ENCODE data around the gene MBNL3. TPM values are rescaled to one million over a fixed set of nuclear protein-coding genes. Genes with fewer than 3 reads are reported as not detected.

The MBNL3 gene
- total RNA-seq, 1 experiment from 2014 or later, result 2.6 TPM

DNA sequence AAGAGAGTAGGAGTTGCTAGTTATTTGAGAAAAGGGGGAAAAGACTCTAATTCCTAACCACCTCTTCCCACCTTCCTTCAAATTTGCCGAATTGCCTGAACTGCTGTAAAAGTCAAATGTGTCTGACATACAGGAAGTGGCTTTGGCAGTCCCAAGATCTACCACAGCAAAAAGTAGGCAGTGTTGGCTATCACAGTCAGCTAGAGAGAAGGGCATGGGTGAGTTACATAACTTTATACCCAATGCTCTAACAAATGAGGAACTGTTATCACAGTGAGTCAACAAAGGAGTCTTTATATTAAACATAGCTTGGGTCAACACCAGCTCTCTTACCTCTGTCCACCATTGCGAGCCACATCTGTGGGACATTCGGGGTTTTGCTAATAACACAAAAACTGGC is 2.4 kb upstream of the MBNL3 start:
- no peak for DNase-seq
- no peak overlapping the region for H4K91ac ChIP-seq (ENCODE audit: insufficient read length, low read depth, low read length)
- no peak overlapping the region for H2AFZ ChIP-seq (ENCODE audit: low read length)
- H3K23me2 ChIP-seq (ENCODE audit: insufficient read length, low read depth, low read length, poor library complexity, severe bottlenecking), result peaks cover 19% of the 10 kb centered on the region
- no peaks in the 10 kb centered on the region for H3K79me2 ChIP-seq (ENCODE audit: insufficient read depth, low read length)
- H4K5ac ChIP-seq (ENCODE audit: insufficient read length, low read depth, low read length), result no peak overlapping the region
- Mint-ChIP-seq H3K27ac (no peak overlapping the region), H3K36me3 (ENCODE audit: insufficient read depth in 1 of 3, low read depth in 3 of 3) (no peaks in the 10 kb centered on the region), H3K4me3 (peak overlapping the region; percentile 10 to 55; a peak in 4 of 5 replicates), H3K4me1 (peaks cover 11 to 17% of the 10 kb centered on the region in 2 experiments), H3K9me3 (no peaks in the 10 kb centered on the region), H3K27me3 (ENCODE audit: low read depth) (peaks cover 58% of the 10 kb centered on the region)
- H3K56ac ChIP-seq (ENCODE audit: insufficient read length, low read depth, low read length), result no peak overlapping the region
- no peak overlapping the region for H2BK15ac ChIP-seq (ENCODE audit: low read depth, low read length)
- no peak overlapping the region for H3K27ac ChIP-seq (ENCODE audit: insufficient read length, low read depth, low read length)
- TF ChIP-seq, protein P1, sequence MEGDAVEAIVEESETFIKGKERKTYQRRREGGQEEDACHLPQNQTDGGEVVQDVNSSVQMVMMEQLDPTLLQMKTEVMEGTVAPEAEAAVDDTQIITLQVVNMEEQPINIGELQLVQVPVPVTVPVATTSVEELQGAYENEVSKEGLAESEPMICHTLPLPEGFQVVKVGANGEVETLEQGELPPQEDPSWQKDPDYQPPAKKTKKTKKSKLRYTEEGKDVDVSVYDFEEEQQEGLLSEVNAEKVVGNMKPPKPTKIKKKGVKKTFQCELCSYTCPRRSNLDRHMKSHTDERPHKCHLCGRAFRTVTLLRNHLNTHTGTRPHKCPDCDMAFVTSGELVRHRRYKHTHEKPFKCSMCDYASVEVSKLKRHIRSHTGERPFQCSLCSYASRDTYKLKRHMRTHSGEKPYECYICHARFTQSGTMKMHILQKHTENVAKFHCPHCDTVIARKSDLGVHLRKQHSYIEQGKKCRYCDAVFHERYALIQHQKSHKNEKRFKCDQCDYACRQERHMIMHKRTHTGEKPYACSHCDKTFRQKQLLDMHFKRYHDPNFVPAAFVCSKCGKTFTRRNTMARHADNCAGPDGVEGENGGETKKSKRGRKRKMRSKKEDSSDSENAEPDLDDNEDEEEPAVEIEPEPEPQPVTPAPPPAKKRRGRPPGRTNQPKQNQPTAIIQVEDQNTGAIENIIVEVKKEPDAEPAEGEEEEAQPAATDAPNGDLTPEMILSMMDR (conservative IDR thresholded peaks at IDR 0.05), result peak; percentile 37; the same call in 2 of the 3 replicates
- WGBS (ENCODE audit: extremely low coverage, insufficient read length, low lambda C conversion rate), result no CpG with 5 or more reads among the region's 3 CpGs
- H4K20me1 ChIP-seq (ENCODE audit: control insufficient read depth, insufficient read depth, insufficient read length), result no peaks in the 10 kb centered on the region
- no peak overlapping the region for H3K18ac ChIP-seq (ENCODE audit: insufficient read length, low read depth, low read length)
- no peak overlapping the region for H3K23ac ChIP-seq (ENCODE audit: insufficient read length, low read depth, low read length)
- H3K14ac ChIP-seq (ENCODE audit: insufficient read depth, low read length), result no peak overlapping the region
- no peak overlapping the region for H2BK12ac ChIP-seq (ENCODE audit: insufficient read length, low read depth, low read length)
- H3K9me3 ChIP-seq (ENCODE audit: control insufficient read depth, low read depth, low read length), result no peaks in the 10 kb centered on the region
- no peaks in the 10 kb centered on the region for H3K79me1 ChIP-seq (ENCODE audit: insufficient read depth, low read depth, low read length, poor library complexity, severe bottlenecking)
- H3K4me2 ChIP-seq (ENCODE audit: insufficient read depth, insufficient read length, low read length), result no peak overlapping the region
- no peak overlapping the region for H2BK20ac ChIP-seq (ENCODE audit: low read depth, low read length, poor library complexity, severe bottlenecking)
- no peak overlapping the region for H2BK120ac ChIP-seq (ENCODE audit: low read depth, low read length, poor library complexity, severe bottlenecking)
- H3K4me1 ChIP-seq (ENCODE audit: insufficient read depth, low read length), result no peaks in the 10 kb centered on the region
- no peak overlapping the region for H3K9ac ChIP-seq (ENCODE audit: extremely low read depth, insufficient read length, low read length)
- H3T11ph ChIP-seq (ENCODE audit: low read length), result no peak overlapping the region
- H4K8ac ChIP-seq (replicated peaks; ENCODE audit: insufficient read length, low read depth, low read length), result no peak overlapping the region
- H2AK5ac ChIP-seq (ENCODE audit: insufficient read length, low read length), result no peak overlapping the region
- no peak overlapping the region for H3K4ac ChIP-seq (ENCODE audit: low read depth, low read length)
- H2BK5ac ChIP-seq (ENCODE audit: insufficient read length, low read length), result no peak overlapping the region
- H3K27me3 ChIP-seq (ENCODE audit: insufficient read depth, low read length), result peaks cover 3% of the 10 kb centered on the region; the same call in 1 of the 2 replicates
